ENCODE measurements around the gene METTL24. TPM values are rescaled to one million over a fixed set of nuclear protein-coding genes. Genes with fewer than 3 reads are reported as not detected.

Gene METTL24
- total RNA-seq, 1 donor from 2014 or later = 1.5 TPM

DNA sequence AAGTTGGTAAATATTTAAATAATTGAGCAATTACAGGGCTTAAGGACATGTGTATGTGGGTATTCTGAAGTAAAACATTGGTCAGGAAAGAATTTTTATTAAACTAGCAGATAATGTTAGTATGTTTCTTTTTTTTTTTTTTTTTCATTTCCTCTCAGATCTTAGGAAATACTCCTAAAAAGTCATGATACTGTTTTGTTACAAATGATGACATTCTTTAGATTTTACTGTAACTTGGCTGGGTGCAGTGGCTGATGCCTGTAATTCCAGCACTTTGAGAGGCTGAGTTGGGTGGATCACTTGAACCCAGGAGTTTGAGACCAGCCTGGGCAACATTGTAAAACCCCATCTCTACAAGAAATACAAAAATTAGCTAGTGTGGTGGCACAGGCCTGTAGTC, 136.4 kb downstream of the METTL24 start:
- Mint-ChIP-seq H3K9me3 (ENCODE audit: unreplicated experiment) (no peaks in the 10 kb centered on the region), H3K4me3 (ENCODE audit: unreplicated experiment) (no peak overlapping the region), H3K4me1 (ENCODE audit: low read depth, unreplicated experiment) (no peaks in the 10 kb centered on the region), H3K27me3 (ENCODE audit: unreplicated experiment) (no peaks in the 10 kb centered on the region), H3K27ac (ENCODE audit: unreplicated experiment) (no peak overlapping the region), H3K36me3 (ENCODE audit: unreplicated experiment) (peaks cover 9% of the 10 kb centered on the region)
- DNase-seq = no peak
- TF ChIP-seq, protein P1, sequence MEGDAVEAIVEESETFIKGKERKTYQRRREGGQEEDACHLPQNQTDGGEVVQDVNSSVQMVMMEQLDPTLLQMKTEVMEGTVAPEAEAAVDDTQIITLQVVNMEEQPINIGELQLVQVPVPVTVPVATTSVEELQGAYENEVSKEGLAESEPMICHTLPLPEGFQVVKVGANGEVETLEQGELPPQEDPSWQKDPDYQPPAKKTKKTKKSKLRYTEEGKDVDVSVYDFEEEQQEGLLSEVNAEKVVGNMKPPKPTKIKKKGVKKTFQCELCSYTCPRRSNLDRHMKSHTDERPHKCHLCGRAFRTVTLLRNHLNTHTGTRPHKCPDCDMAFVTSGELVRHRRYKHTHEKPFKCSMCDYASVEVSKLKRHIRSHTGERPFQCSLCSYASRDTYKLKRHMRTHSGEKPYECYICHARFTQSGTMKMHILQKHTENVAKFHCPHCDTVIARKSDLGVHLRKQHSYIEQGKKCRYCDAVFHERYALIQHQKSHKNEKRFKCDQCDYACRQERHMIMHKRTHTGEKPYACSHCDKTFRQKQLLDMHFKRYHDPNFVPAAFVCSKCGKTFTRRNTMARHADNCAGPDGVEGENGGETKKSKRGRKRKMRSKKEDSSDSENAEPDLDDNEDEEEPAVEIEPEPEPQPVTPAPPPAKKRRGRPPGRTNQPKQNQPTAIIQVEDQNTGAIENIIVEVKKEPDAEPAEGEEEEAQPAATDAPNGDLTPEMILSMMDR (IDR thresholded peaks at IDR 0.05; ENCODE audit: partially characterized antibody, unreplicated experiment) = no peak

DNA sequence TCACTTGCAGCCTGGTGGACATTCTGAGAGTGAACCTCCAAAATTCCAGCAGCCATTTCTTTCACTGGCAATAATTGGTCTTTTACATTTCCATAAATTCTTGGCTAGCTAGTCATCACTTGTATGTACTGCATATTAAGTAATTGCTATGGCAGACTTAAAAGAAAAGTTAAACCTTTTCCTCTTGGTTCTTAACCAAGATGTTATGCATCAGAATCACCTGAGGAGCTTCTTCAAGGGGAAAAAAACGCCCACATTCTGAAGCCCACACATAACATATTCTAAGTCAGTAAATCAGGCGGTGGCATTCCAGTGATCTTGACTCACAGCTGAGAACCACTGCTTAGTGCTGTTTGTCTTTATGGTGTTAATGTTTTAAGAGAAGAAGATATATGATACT, 140.9 kb downstream of the METTL24 start:
- H3K27ac Mint-ChIP-seq (ENCODE audit: unreplicated experiment) = no peak overlapping the region
- TF ChIP-seq, protein P1 (IDR thresholded peaks at IDR 0.05; ENCODE audit: partially characterized antibody, unreplicated experiment) = no peak
- no peak for DNase-seq
- peaks cover 1% of the 10 kb centered on the region for H3K9me3 Mint-ChIP-seq (ENCODE audit: unreplicated experiment)
- H3K4me1 Mint-ChIP-seq (ENCODE audit: low read depth, unreplicated experiment) = peaks cover 9% of the 10 kb centered on the region
- no peaks in the 10 kb centered on the region for H3K27me3 Mint-ChIP-seq (ENCODE audit: unreplicated experiment)
- H3K4me3 Mint-ChIP-seq (ENCODE audit: unreplicated experiment) = no peak overlapping the region
- H3K36me3 Mint-ChIP-seq (ENCODE audit: unreplicated experiment) = peaks cover 9% of the 10 kb centered on the region

DNA sequence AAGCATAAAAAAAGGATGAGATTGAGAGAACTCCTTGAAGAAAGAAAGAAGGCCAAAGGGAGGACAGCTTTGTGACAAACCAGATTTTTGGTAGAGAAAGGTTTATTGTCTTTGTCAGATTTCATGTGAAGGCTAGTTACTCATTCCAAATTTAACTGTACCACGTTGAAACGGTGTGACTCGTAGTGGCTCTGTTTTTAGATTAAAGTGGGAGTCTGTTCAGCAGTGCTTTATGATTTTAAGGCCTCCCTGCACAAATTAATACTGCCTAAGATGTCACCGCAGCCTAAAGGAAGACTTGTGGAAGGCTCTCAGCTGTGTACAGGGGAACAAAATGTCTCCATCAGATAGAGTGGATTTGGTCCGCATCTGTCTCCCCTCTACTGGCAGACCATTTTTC, 142.0 kb downstream of the METTL24 start:
- Mint-ChIP-seq H3K27ac (ENCODE audit: unreplicated experiment) (no peak overlapping the region), H3K9me3 (ENCODE audit: unreplicated experiment) (peaks cover 1% of the 10 kb centered on the region), H3K4me3 (ENCODE audit: unreplicated experiment) (no peak overlapping the region), H3K4me1 (ENCODE audit: low read depth, unreplicated experiment) (peaks cover 9% of the 10 kb centered on the region), H3K27me3 (ENCODE audit: unreplicated experiment) (no peaks in the 10 kb centered on the region), H3K36me3 (ENCODE audit: unreplicated experiment) (peaks cover 9% of the 10 kb centered on the region)
- DNase-seq = no peak
- TF ChIP-seq, protein P1 (IDR thresholded peaks at IDR 0.05; ENCODE audit: partially characterized antibody, unreplicated experiment) = no peak

DNA sequence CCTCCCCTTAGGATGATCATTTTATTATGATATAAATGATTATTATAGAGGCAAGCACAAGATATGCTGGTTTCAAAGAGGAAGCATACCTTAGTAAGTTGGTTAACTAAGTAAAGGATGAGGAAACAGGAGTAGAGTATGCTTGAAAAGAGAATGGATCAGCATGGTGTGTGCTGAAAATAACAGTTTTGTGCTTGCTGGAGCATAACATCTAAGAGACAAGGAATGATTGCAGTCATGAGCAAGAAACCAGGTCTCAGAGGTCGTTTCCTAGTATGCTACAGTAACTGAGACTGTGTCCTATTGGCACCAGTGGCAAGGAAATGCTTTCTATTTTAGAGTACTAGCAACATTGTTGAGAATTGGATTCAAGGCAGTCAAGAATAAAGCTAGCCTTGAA, 143.8 kb downstream of the METTL24 start:
- TF ChIP-seq, protein P1 (IDR thresholded peaks at IDR 0.05; ENCODE audit: partially characterized antibody, unreplicated experiment) = no peak
- Mint-ChIP-seq H3K27me3 (ENCODE audit: unreplicated experiment) (no peaks in the 10 kb centered on the region), H3K9me3 (ENCODE audit: unreplicated experiment) (peaks cover 1% of the 10 kb centered on the region), H3K27ac (ENCODE audit: unreplicated experiment) (no peak overlapping the region), H3K36me3 (ENCODE audit: unreplicated experiment) (peaks cover under 1% of the 10 kb centered on the region), H3K4me1 (ENCODE audit: low read depth, unreplicated experiment) (peaks cover 9% of the 10 kb centered on the region), H3K4me3 (ENCODE audit: unreplicated experiment) (no peak overlapping the region)
- DNase-seq = no peak

DNA sequence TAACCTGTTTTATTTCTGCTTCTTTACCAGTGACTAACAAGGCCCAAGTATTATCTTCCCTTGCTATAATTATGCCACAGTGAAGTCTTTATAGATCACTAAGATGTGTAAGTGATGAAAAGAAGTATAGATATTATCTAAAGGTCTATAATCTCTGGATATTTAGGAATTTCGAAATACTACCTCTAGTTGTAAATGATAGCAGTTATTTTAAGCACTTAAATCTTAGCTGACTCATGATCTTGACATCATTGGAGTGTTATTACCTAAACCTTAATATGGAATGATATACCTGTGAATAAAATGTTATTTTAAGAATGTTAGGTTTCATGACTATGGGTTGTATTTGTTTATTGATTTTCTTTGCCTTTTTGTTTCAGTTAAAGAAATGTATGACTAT, 146.4 kb downstream of the METTL24 start:
- H3K4me3 Mint-ChIP-seq (ENCODE audit: unreplicated experiment) = no peak overlapping the region
- no peaks in the 10 kb centered on the region for H3K27me3 Mint-ChIP-seq (ENCODE audit: unreplicated experiment)
- peaks cover 9% of the 10 kb centered on the region for H3K4me1 Mint-ChIP-seq (ENCODE audit: low read depth, unreplicated experiment)
- H3K36me3 Mint-ChIP-seq (ENCODE audit: unreplicated experiment) = no peaks in the 10 kb centered on the region
- H3K9me3 Mint-ChIP-seq (ENCODE audit: unreplicated experiment) = peaks cover 1% of the 10 kb centered on the region
- no peak overlapping the region for H3K27ac Mint-ChIP-seq (ENCODE audit: unreplicated experiment)
- no peak for DNase-seq
- TF ChIP-seq, protein P1 (IDR thresholded peaks at IDR 0.05; ENCODE audit: partially characterized antibody, unreplicated experiment) = no peak
